Chondrocyte (in vitro differentiated cells): ENCODE measurements around the gene TCAP. TPM values are rescaled to one million over a fixed set of nuclear protein-coding genes. Genes with fewer than 3 reads are reported as not detected.
A peak's percentile ranks its signal among the peaks of the same experiment; 100 is the strongest.

Experiments used
- DNase-seq: peaks from one replicate; pipeline ENCODE4 v3.0.0; 2021; ENCODE audit warnings: mixed read lengths, low spot score
- H3K27ac Mint-ChIP-seq: one replicate; pipeline ENCODE4 v1.8.0; 2021; ENCODE audit warnings: mild to moderate bottlenecking, moderate library complexity, mixed read lengths; ENCODE audit not compliant: unreplicated experiment
- H3K27me3 Mint-ChIP-seq: 2 replicates; pipeline ENCODE4 v1.8.0; 2021; ENCODE audit warnings: low read depth, mixed read lengths
- H3K36me3 Mint-ChIP-seq: 2 replicates; pipeline ENCODE4 v1.8.0; 2021; ENCODE audit warnings: low read depth, mixed read lengths
- H3K4me1 Mint-ChIP-seq: 2 replicates; pipeline ENCODE4 v1.8.0; 2021; ENCODE audit warnings: low read depth, mild to moderate bottlenecking, mixed read lengths
- H3K4me3 Mint-ChIP-seq: one replicate; pipeline ENCODE4 v1.8.0; 2021; ENCODE audit warnings: mild to moderate bottlenecking, moderate library complexity, mixed read lengths; ENCODE audit not compliant: unreplicated experiment
- H3K9me3 Mint-ChIP-seq: 2 replicates; pipeline ENCODE4 v1.8.0; 2021; ENCODE audit warnings: low read depth, mixed read lengths
- CTCF ChIP-seq: fragments of 200-600 bp; sonication (generic); IDR thresholded peaks from 2 replicates; pipeline ENCODE4 v1.5.0; 2021; ENCODE audit warnings: antibody characterized with exemption, mild to moderate bottlenecking, moderate library complexity
- total RNA-seq: library from RNA; stranded (reverse); gene quantifications from 3 replicates; pipeline ENCODE4 v1.2.1, GENCODE V29; 2021

Gene TCAP
- total RNA-seq, 1 donor from 2014 or later, result 0.77 TPM

GRCh38 chr17:39700148-39700987, 35.2 kb downstream of the TCAP start:
- no peaks in the 10 kb centered on the region for H3K9me3 Mint-ChIP-seq
- peak; percentile 27 for TF ChIP-seq CTCF
- peak overlapping the region; percentile 12 for H3K27ac Mint-ChIP-seq
- H3K27me3 Mint-ChIP-seq, result no peaks in the 10 kb centered on the region
- H3K36me3 Mint-ChIP-seq, result no peaks in the 10 kb centered on the region
- peak overlapping the region; percentile 88 for H3K4me3 Mint-ChIP-seq
- peaks cover 50% of the 10 kb centered on the region for H3K4me1 Mint-ChIP-seq
- DNase-seq, result no peak

- H3K27ac Mint-ChIP-seq, result no peak overlapping the region
- H3K36me3 Mint-ChIP-seq, result no peaks in the 10 kb centered on the region
- peaks cover 50% of the 10 kb centered on the region for H3K4me1 Mint-ChIP-seq
- no peak for DNase-seq
- peak overlapping the region; percentile 88 for H3K4me3 Mint-ChIP-seq
- no peaks in the 10 kb centered on the region for H3K9me3 Mint-ChIP-seq
- no peaks in the 10 kb centered on the region for H3K27me3 Mint-ChIP-seq
- TF ChIP-seq CTCF, result no peak
Measured at GRCh38 chr17:39701012-39701783, 36.0 kb downstream of the TCAP start.

- no peak for DNase-seq
- no peak overlapping the region for H3K27ac Mint-ChIP-seq
- no peaks in the 10 kb centered on the region for H3K9me3 Mint-ChIP-seq
- H3K36me3 Mint-ChIP-seq, result no peaks in the 10 kb centered on the region
- peak overlapping the region; percentile 88 for H3K4me3 Mint-ChIP-seq
- H3K4me1 Mint-ChIP-seq, result peaks cover 50% of the 10 kb centered on the region
- TF ChIP-seq CTCF, result no peak
- H3K27me3 Mint-ChIP-seq, result no peaks in the 10 kb centered on the region
Measured at GRCh38 chr17:39701784-39702422, 36.8 kb downstream of the TCAP start.

GRCh38 chr17:39702901-39703893, 38.0 kb downstream of the TCAP start:
- Mint-ChIP-seq H3K4me1 (peaks cover 50% of the 10 kb centered on the region), H3K36me3 (peaks cover 4% of the 10 kb centered on the region), H3K9me3 (no peaks in the 10 kb centered on the region), H3K27me3 (no peaks in the 10 kb centered on the region), H3K27ac (no peak overlapping the region), H3K4me3 (no peak overlapping the region)
- DNase-seq, result no peak
- TF ChIP-seq CTCF, result no peak
